Mesodermal cell (in vitro differentiated cells): ENCODE measurements around the gene PEAR1.
"Not testable (repeated sequence)": the region's sequence is repeated elsewhere in the genome, so short reads cannot be mapped to it uniquely, and the experiment has no call there.

ENCODE experiments used
- H3K27ac ChIP-seq: 2 replicates; pipeline ENCODE4 v1.7.0; 2013; ENCODE audit warnings: mild to moderate bottlenecking, low read depth, low read length, moderate library complexity; ENCODE audit not compliant: severe bottlenecking
- H3K36me3 ChIP-seq: 2 replicates; pipeline ENCODE4 v1.7.1; 2013; ENCODE audit warnings: mild to moderate bottlenecking, low read length, moderate library complexity; ENCODE audit not compliant: control insufficient read depth, insufficient read depth
- H3K4me1 ChIP-seq: one replicate; pipeline ENCODE4 v1.7.1; 2013; ENCODE audit warnings: mild to moderate bottlenecking, low read length; ENCODE audit not compliant: insufficient read depth, control insufficient read depth, poor library complexity, severe bottlenecking
- H3K4me3 ChIP-seq: 2 replicates; pipeline ENCODE4 v1.7.0; 2013; ENCODE audit warnings: low read length, control low read depth, mild to moderate bottlenecking; ENCODE audit not compliant: insufficient read depth, poor library complexity, severe bottlenecking; ENCODE audit errors: extremely low read depth
- H3K9me3 ChIP-seq: 2 replicates; pipeline ENCODE4 v1.7.1; 2013; ENCODE audit warnings: mild to moderate bottlenecking, low read length, moderate library complexity; ENCODE audit not compliant: control insufficient read depth
- WGBS, 2 experiments: methylation state at CpG; one replicate each; pipeline ENCODE4 v1.1.5; 2013; ENCODE audit warnings: missing lambda C conversion rate in 2 of 2; ENCODE audit not compliant: insufficient coverage in 2 of 2; 5-methylcytosine and 5-hydroxymethylcytosine counted together

Gene PEAR1

GRCh38 chr1:156923670-156924477 is 30.4 kb downstream of the PEAR1 start:
- Histone ChIP-seq H3K4me3 (peak overlapping the region; percentile 8), H3K4me1 (peaks cover 10% of the 10 kb centered on the region), H3K9me3 (no peaks in the 10 kb centered on the region), H3K27ac (no peak overlapping the region), H3K36me3 (no peaks in the 10 kb centered on the region)
- 0 to 2% methylated on average over 38 to 39 of the region's 64 CpGs for WGBS, 2 experiments

- 13 to 27% methylated on average over 10 to 15 of the region's 22 CpGs for WGBS, 2 experiments
- H3K9me3 ChIP-seq = no peaks in the 10 kb centered on the region
- H3K4me3 ChIP-seq = no peak overlapping the region
- H3K4me1 ChIP-seq = peaks cover 10% of the 10 kb centered on the region
- no peak overlapping the region for H3K27ac ChIP-seq
- no peaks in the 10 kb centered on the region for H3K36me3 ChIP-seq
Measured at GRCh38 chr1:156924478-156925153, 31.1 kb downstream of the PEAR1 start.

DNA sequence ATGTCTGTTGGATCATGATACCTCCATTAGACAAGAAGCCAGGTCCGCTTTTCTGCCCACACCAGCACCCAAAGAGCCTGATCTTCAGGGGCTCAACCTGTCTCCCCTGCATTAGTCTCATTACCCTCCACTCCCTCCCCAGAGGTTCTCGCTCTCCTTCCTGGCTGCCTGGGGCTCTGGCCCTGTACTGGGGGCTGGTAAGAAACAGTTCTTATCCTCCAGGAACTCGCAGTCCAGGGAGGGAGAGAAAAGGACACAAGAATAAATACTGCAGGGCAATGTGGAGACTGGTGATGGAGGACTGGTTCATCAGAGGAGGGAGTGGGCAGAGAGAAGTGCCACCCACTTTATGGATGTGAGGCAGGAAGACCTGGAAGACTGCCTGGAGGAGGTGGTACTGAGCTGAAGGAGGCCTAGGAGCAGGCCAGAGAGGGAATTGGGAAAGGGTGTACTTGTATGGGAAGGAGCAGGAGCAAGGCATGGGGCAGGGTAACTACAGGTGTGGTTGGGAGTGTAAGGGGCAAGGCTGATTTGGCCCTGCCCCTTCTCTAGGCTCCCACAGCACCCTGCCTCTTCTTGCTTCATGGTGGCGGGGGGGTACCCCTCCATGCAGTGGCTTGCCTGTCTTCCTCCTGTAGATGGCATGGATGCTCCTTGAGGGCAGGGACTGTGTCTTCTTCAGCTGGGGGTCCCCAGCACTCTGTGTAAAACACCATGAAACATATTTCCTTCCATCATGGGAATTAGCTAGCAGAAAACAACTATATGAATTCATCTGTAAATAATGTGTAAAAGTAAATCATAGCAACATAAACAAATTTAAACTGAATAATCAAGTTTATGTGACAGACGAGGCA is 31.9 kb downstream of the PEAR1 start:
- H3K4me1 ChIP-seq = peaks cover 10% of the 10 kb centered on the region
- 66 to 80% methylated on average over 3 of the region's 5 CpGs for WGBS, 2 experiments
- no peaks in the 10 kb centered on the region for H3K9me3 ChIP-seq

DNA sequence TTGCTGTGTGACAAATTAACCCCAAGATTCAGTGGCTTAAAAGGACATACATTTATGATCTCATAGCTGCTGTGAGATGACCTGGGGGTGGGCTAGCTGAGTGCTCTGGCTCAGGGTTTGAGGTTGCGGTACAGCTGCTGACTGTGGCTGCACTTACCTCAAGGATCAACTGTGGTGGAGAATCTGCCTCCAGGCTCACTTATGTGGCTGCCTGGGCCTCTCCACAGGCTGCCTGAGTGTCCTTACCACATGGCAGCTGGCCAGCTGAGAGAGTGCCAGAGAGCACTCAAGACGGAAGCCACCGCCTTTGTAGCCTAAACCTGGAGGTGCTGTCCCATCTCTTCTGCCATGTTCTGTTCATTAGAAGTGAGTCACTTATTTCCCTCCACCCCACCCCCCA is 32.7 kb downstream of the PEAR1 start:
- H3K27ac ChIP-seq = no peak overlapping the region

More for the DNA sequence above, 31.9 kb downstream of the PEAR1 start:
- H3K27ac ChIP-seq = no peak overlapping the region
- H3K4me3 ChIP-seq = no peak overlapping the region
- H3K36me3 ChIP-seq = no peaks in the 10 kb centered on the region

GRCh38 chr1:156926695-156927094 is 33.2 kb downstream of the PEAR1 start:
- not testable (repeated sequence) for H3K4me3 ChIP-seq, H3K4me1 ChIP-seq, H3K9me3 ChIP-seq, H3K27ac ChIP-seq, H3K36me3 ChIP-seq
- WGBS, 2 experiments = 83 to 88% methylated on average over 6 of the region's 6 CpGs

More for the DNA sequence above, 32.7 kb downstream of the PEAR1 start:
- Histone ChIP-seq H3K36me3 (no peaks in the 10 kb centered on the region), H3K9me3 (no peaks in the 10 kb centered on the region), H3K4me1 (peaks cover 10% of the 10 kb centered on the region), H3K4me3 (no peak overlapping the region)
- WGBS, 2 experiments = 86 to 94% methylated on average over 3 of the region's 3 CpGs

DNA sequence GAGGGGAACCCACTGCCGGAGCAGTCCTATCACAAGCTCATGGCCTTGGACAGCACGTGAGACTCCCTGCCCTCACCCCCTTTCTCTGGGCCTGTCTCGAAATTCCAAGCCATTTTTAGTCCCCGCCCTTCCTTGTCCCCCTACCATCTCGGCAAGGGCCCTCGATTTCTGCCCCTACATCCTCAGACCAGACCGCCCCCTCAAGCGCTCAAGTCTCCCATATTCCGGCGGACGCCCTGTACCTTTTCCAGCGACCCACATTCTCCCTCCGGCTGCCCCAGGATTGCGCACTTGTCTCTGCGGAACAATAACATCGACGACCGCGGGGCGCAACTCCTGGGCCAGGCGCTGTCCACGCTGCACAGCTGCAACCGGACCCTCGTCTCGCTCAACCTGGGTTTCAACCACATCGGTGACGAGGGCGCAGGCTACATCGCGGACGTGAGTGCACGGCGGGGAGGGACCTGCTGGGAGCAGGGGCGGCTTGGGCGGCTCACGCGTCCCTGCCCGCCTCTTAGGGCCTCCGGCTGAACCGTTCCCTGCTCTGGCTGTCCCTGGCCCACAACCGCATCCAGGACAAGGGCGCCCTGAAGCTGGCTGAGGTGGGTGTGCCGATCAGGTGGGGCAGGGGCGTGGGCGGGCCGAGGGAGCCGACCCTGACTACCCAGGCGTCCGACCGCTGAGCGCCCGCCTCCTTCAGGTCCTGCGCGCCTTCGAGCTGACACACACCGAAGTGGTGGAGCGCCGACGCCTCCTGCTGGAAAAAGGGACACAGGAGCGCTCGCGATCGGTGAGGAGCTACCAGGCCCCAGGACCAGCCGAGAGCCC is 33.9 kb downstream of the PEAR1 start:
- Histone ChIP-seq H3K4me3 (peak overlapping the region; percentile 32), H3K27ac (no peak overlapping the region)

GRCh38 chr1:156928043-156928602 is 34.6 kb downstream of the PEAR1 start:
- no peaks in the 10 kb centered on the region for H3K9me3 ChIP-seq
- WGBS, 2 experiments = 18 to 19% methylated on average over 3 of the region's 4 CpGs
- H3K27ac ChIP-seq = no peak overlapping the region
- peaks cover 10% of the 10 kb centered on the region for H3K4me1 ChIP-seq
- H3K4me3 ChIP-seq = no peak overlapping the region
- no peaks in the 10 kb centered on the region for H3K36me3 ChIP-seq

More for the DNA sequence above, 33.9 kb downstream of the PEAR1 start:
- Histone ChIP-seq H3K36me3 (no peaks in the 10 kb centered on the region), H3K4me1 (peaks cover 10% of the 10 kb centered on the region), H3K9me3 (no peaks in the 10 kb centered on the region)
- WGBS, 2 experiments = 2 to 3% methylated on average over 53 to 55 of the region's 64 CpGs

GRCh38 chr1:156929596-156930238 is 36.2 kb downstream of the PEAR1 start:
- Histone ChIP-seq H3K27ac (no peak overlapping the region), H3K36me3 (no peaks in the 10 kb centered on the region), H3K4me1 (peaks cover 5% of the 10 kb centered on the region), H3K9me3 (no peaks in the 10 kb centered on the region), H3K4me3 (no peak overlapping the region)
- 79 to 90% methylated on average over 3 to 6 of the region's 6 CpGs for WGBS, 2 experiments

- Histone ChIP-seq H3K9me3 (no peaks in the 10 kb centered on the region), H3K4me3 (no peak overlapping the region), H3K27ac (no peak overlapping the region), H3K36me3 (peaks cover 8% of the 10 kb centered on the region), H3K4me1 (peaks cover 5% of the 10 kb centered on the region)
- WGBS, 2 experiments = 53 to 58% methylated on average over 4 of the region's 4 CpGs
Measured at GRCh38 chr1:156930483-156930882, 37.0 kb downstream of the PEAR1 start.
